GM20431 (cell line): ENCODE data around the gene CARHSP1.
"Not testable (repeated sequence)": the region's sequence is repeated elsewhere in the genome, so short reads cannot be mapped to it uniquely, and the experiment has no call there.

Source experiments
- in situ Hi-C: fragments of 300-500 bp; cut with MseI, MboI; formaldehyde crosslinking; loops from one replicate; pipeline ENCODE4 v1.15.0; 2020; ENCODE audit warnings: low sequenced_read_pairs; ENCODE audit not compliant: unreplicated experiment

The CARHSP1 gene

DNA sequence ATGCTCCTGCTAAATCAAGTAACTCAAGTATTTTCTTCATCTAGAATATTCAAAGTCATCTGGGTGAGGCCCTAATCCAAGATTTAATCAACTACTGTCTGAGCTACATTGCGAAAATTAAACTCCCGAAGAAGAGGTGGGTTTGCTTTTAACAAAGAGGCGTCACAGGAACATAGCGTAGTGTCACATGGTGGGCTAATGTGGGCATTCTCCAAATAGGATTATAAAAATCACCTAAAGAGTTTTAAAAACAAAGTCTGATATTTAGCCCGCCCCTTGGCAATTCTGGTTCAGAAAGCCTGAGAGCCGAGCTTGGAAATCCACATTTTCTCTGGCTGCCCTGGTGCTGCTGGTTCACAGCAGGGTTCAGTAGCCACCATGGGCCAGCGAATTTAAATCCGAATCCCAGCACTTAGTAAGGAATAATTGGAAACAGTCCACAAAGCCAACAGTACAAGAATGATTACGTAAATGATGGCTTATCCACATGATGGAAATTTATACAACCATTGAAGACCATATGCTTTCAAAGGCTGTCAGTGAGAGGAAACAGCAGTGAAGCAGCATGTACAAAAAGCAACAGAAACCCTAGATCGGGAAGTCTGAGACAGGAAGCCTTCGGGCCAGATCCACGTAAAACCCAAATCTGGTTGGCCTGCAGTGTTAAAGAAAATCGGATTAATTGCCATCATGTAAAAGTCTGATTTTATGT lies 62.4 kb downstream of the CARHSP1 start:
- in situ Hi-C loops = no loop called here

DNA sequence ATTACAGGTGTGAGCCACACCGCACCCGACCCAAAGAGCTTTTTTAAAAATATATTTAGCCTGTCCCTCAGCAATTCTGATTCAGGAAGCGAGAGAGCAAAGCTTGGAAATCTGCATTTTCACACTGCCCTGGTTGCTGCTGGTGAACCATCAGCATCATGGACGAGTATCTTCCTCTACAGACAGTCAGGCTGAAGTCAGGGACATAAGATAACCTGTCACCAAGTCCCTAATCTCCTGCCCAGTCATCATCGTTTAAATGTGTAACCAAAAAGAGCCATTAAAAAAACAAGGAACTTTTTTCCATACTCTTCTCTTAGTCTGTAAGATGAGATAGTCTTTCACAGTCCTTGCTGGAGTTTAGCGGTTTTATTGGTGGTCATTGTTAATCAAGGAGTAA lies 64.5 kb downstream of the CARHSP1 start:
- in situ Hi-C loops = no loop called here

DNA sequence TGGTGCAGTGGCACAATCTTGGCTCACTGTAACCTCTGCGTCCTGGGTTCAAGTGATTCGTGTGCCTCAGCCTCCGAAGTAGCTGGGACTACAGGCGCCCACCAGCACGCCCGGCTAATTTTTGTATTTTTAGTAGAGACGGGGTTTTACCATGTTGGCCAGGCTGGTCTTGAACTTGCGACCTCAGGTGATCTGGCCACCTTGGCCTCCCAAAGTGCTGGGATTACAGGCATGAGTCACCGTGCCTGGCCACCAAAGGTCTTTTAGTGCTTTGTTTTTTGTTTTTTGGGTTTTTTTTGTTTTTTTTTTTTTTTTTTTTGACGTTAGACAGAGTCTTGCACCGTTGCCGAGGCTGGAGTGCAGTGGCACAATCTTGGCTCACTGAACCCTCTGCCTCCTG lies 65.1 kb downstream of the CARHSP1 start:
- in situ Hi-C loops = not testable (repeated sequence)
